Retinal pigment epithelial cell (primary cell): ENCODE measurements around the gene MACIR.

Experiments
- DNase-seq: peaks from one replicate; pipeline ENCODE4 v3.0.0-alpha.2; 2010; ENCODE audit warnings: low read depth
- H3K4me3 ChIP-seq: 2 replicates; pipeline ENCODE4 v1.5.1; 2011; ENCODE audit warnings: mild to moderate bottlenecking, low read length, control low read depth, moderate library complexity
- CTCF ChIP-seq: conservative IDR thresholded peaks from 2 replicates; pipeline ENCODE4 v1.5.1; 2011; ENCODE audit warnings: low read depth, low read length, control low read depth, inconsistent platforms

Gene MACIR

GRCh38 chr5:103290846-103291245, 32.3 kb downstream of the MACIR start:
- TF ChIP-seq CTCF = no peak
- no peak for DNase-seq
- H3K4me3 ChIP-seq = no peak overlapping the region

- no peak overlapping the region for H3K4me3 ChIP-seq
- no peak for TF ChIP-seq CTCF
Observed at GRCh38 chr5:103291606-103292005, 33.0 kb downstream of the MACIR start.

GRCh38 chr5:103293099-103293498, 34.5 kb downstream of the MACIR start:
- H3K4me3 ChIP-seq = no peak overlapping the region
- no peak for DNase-seq
- no peak for TF ChIP-seq CTCF

More at GRCh38 chr5:103291606-103292005, 33.0 kb downstream of the MACIR start:
- no peak for DNase-seq

GRCh38 chr5:103293719-103294118, 35.2 kb downstream of the MACIR start:
- no peak for DNase-seq
- H3K4me3 ChIP-seq = no peak overlapping the region
- TF ChIP-seq CTCF = no peak

GRCh38 chr5:103294906-103295305, 36.3 kb downstream of the MACIR start:
- DNase-seq = no peak
- TF ChIP-seq CTCF = no peak
- H3K4me3 ChIP-seq = no peak overlapping the region

DNA sequence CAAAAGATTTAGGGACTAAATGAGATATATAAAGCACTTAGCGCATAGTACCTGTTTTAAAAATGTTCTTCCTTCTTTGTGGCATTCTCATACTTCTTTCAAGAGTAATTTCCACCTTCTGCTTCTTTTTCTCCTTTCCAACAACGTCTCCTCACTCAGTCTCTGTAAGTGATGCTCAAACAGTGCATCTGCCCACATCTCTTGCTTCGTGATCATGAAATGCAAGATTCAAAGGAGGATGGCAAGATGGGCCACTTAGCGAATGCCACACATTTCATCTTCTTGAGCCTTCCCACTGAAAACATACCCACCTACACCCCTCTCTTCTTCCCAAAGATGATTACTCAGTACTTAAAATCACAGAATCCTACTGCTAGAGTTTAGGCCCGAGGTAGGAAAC, 36.9 kb downstream of the MACIR start:
- no peak for TF ChIP-seq CTCF
- DNase-seq = no peak
- no peak overlapping the region for H3K4me3 ChIP-seq

- no peak overlapping the region for H3K4me3 ChIP-seq
- DNase-seq = no peak
- TF ChIP-seq CTCF = no peak
Observed at GRCh38 chr5:103295871-103296270, 37.3 kb downstream of the MACIR start.
